ENCODE results near the gene ARL6IP5. TPM values are rescaled to one million over a fixed set of nuclear protein-coding genes. Genes with fewer than 3 reads are reported as not detected.

Gene ARL6IP5
- total RNA-seq, 1 experiment from 2014 or later, result 30.0 TPM

DNA sequence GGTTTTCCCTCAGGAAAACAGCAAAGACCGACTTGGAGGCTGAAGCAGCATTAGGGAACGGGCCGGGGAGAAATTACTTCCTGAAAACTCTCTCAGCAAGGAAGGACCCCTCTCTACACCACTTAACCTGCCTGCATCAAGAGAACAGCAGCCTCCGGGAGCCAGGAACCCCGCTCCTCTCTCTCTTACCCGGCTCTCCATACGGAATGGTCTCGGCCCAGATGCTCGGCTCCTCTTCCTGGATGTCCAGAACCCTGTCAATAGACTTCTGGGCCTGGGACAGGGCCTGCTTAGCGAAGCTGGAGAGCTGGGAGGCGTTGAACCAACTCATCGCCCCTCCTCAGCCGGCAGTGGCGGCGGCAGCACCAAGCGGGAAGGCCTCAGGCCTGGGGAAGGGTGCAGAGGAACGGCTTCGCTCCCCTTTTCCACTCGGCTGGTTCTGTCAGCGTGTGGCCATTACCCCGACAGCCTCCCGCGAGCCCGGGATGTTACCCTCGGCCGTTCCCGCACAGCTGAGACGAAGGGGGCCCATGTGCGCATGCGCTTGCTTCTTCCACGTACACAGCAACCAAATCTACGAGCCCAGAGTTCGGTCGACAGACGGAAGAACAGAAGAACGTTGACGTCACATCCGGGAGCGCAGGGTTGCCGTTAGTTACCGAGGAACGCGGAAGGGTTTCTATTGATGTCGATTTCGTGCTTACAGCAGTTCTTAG is 32.8 kb upstream of the ARL6IP5 start, which contains the start of gene TMF1:
TSS of gene TMF1 (minus strand) at position 578 of the 716 bp plus-strand sequence. CDS start at position 331, 247 bp downstream.
- CTCF ChIA-PET, result interaction anchor here (1.6 kb wide), 1 partner anchor 69 kb away, joined by 4 read pairs; no protein-coding TSS in a partner anchor
- Histone ChIP-seq H3K9me3 (ENCODE audit: control insufficient read depth in 1 of 2, insufficient read depth in 1 of 2, low read depth in 1 of 2, low read length in 2 of 2) (no peaks in the 10 kb centered on the region), H3K4me1 (ENCODE audit: control insufficient read depth in 1 of 2, insufficient read depth in 2 of 2, low read length in 2 of 2) (peaks cover 10 to 14% of the 10 kb centered on the region in 2 experiments), H3K4me3 (replicated peaks in 1 of 2; ENCODE audit: low read depth in 1 of 2, low read length in 2 of 2) (peak within 1 kb of the TSS; percentile 81 to 87), H3K79me2 (ENCODE audit: insufficient read depth, low read length) (peaks cover 43% of the 10 kb centered on the region), H3K27me3 (ENCODE audit: insufficient read depth, low read length) (no peaks in the 10 kb centered on the region), H3K27ac (ENCODE audit: low read depth, low read length) (peak within 1 kb of the TSS; percentile 61), H3K4me2 (ENCODE audit: low read length) (peak within 1 kb of the TSS; percentile 90), H4K20me1 (ENCODE audit: insufficient read depth) (no peaks in the 10 kb centered on the region), H3K9ac (ENCODE audit: low read length) (peak within 1 kb of the TSS; percentile 85), H2AFZ (ENCODE audit: low read depth, low read length, poor library complexity, severe bottlenecking) (no peak within 1 kb of the TSS), H3K9me2 (ENCODE audit: insufficient read depth) (no peaks in the 10 kb centered on the region), H3K36me3 (ENCODE audit: control insufficient read depth in 1 of 2, insufficient read depth in 2 of 2, low read length in 2 of 2) (peaks cover 20 to 27% of the 10 kb centered on the region in 2 experiments; a peak in 3 of 4 replicates)
- RAD21 ChIA-PET (ENCODE audit: low non-redundant PET in 1 of 2, low total read pairs in 2 of 2, uncharacterized antibody in 2 of 2, unreplicated experiment in 2 of 2), result no interaction called here
- ATAC-seq, result peak; percentile 90
- DNase-seq (ENCODE audit: low read depth, low spot score), result peak; percentile 98
- POLR2A ChIA-PET, result interaction anchor here (0.6 to 1.8 kb wide), 5 partner anchors 10 to 116 kb away, joined by 3 to 5 read pairs (median 3); partner anchors contain the start of gene ARL6IP5
- TSS peak; percentile 45 for BruUV-seq (replicated peaks)
- intact Hi-C loops (cut with micrococcal nuclease), result loop anchor here (1.0 to 5.0 kb wide), 2 partner anchors 28 to 40 kb away; partner anchors contain the start of genes EOGT and UBA3
- peak; percentile 86 for TF ChIP-seq ZFX (IDR thresholded peaks at IDR 0.05)
- no peak for TF ChIP-seq CBX3 (IDR thresholded peaks at IDR 0.05; ENCODE audit: low read depth)
- TF ChIP-seq SIN3A (IDR thresholded peaks at IDR 0.05; ENCODE audit: low read depth), result peak; percentile 87
- TF ChIP-seq, protein P1, sequence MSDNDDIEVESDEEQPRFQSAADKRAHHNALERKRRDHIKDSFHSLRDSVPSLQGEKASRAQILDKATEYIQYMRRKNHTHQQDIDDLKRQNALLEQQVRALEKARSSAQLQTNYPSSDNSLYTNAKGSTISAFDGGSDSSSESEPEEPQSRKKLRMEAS (IDR thresholded peaks at IDR 0.05), result peak; percentile 71; the same call in 1 of the 2 replicates
- TF ChIP-seq, protein P2, sequence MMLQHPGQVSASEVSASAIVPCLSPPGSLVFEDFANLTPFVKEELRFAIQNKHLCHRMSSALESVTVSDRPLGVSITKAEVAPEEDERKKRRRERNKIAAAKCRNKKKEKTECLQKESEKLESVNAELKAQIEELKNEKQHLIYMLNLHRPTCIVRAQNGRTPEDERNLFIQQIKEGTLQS (IDR thresholded peaks at IDR 0.05), result no peak
- peak; percentile 53 for TF ChIP-seq YY1 (IDR thresholded peaks at IDR 0.05; ENCODE audit: extremely low read depth, insufficient replicate concordance, low read depth, low read length)
- 0 out of 2 replicates have a peak, but pooled peaks have one; percentile 35 for TF ChIP-seq SP1 (IDR thresholded peaks at IDR 0.05; ENCODE audit: low read depth)
- TF ChIP-seq ELF1 (IDR thresholded peaks at IDR 0.05; ENCODE audit: borderline replicate concordance, low read depth), result peak; percentile 89
- peak; percentile 78 for TF ChIP-seq TCF7L2 (IDR thresholded peaks at IDR 0.05; ENCODE audit: borderline replicate concordance, extremely low read depth, insufficient read depth, insufficient read length)
- peak; percentile 68; the same call in 1 of the 2 replicates for TF ChIP-seq POLR2AphosphoS5 (IDR thresholded peaks at IDR 0.05; ENCODE audit: low read depth, low read length)

Data from HCT116 (cell line).